ENCODE results near the gene CDK6.

GRCh38 chr7:92782855-92783254, 53.5 kb downstream of the CDK6 start:
- TF ChIP-seq, protein P1, sequence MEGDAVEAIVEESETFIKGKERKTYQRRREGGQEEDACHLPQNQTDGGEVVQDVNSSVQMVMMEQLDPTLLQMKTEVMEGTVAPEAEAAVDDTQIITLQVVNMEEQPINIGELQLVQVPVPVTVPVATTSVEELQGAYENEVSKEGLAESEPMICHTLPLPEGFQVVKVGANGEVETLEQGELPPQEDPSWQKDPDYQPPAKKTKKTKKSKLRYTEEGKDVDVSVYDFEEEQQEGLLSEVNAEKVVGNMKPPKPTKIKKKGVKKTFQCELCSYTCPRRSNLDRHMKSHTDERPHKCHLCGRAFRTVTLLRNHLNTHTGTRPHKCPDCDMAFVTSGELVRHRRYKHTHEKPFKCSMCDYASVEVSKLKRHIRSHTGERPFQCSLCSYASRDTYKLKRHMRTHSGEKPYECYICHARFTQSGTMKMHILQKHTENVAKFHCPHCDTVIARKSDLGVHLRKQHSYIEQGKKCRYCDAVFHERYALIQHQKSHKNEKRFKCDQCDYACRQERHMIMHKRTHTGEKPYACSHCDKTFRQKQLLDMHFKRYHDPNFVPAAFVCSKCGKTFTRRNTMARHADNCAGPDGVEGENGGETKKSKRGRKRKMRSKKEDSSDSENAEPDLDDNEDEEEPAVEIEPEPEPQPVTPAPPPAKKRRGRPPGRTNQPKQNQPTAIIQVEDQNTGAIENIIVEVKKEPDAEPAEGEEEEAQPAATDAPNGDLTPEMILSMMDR (IDR thresholded peaks at IDR 0.05; ENCODE audit: low read length), result no peak
- TF ChIP-seq EZH2 (IDR thresholded peaks at IDR 0.05; ENCODE audit: borderline replicate concordance, low read length), result no peak

All from OCI-LY1 (cell line).